GM12878 (cell line): ENCODE data around the gene TANK. TPM values are rescaled to one million over a fixed set of nuclear protein-coding genes. Genes with fewer than 3 reads are reported as not detected.

Experiments used
- ATAC-seq: fragments of 200-7000 bp; cut with Tn5 transposase; 3 replicates; pipeline ENCODE4 v1.9.1; 2020; ENCODE audit warnings: mild to moderate bottlenecking, moderate library complexity
- BruUV-seq: library from RNA; stranded (reverse); fragments of 400-500 nt; replicated peaks from 2 replicates; lab custom pipeline; 2021; lab: Mats Ljungman, UMichigan
- CTCF ChIA-PET: fragments of 300-600 bp; sonication (Branson Sonifier 250); formaldehyde crosslinking; extraction: SDS; loops from one replicate; lab custom pipeline; 2021; ENCODE audit warnings: inconsistent platforms; lab: Yijun Ruan, JAX
- POLR2A ChIA-PET: fragments of 350-600 bp; formaldehyde crosslinking; extraction: SDS; loops from one replicate; lab custom pipeline; 2021; ENCODE audit warnings: inconsistent platforms; lab: Charles Lee
- RAD21 ChIA-PET: fragments of 300-600 bp; sonication (Branson Sonifier 250); formaldehyde crosslinking; loops from one replicate; lab custom pipeline; 2023; ENCODE audit warnings: antibody characterized with exemption; ENCODE audit not compliant: unreplicated experiment; lab: Charles Lee
- SMC1A ChIA-PET: fragments of 300-600 bp; sonication (Branson Sonifier 250); formaldehyde crosslinking; loops from one replicate; lab custom pipeline; 2023; ENCODE audit not compliant: unreplicated experiment, uncharacterized antibody; lab: Charles Lee
- DNase-seq: peaks from one replicate; pipeline ENCODE4 v3.0.0-alpha.2; 2011; ENCODE audit warnings: low read depth, low spot score
- FAIRE-seq: peaks from 3 replicates; lab custom pipeline; 2011; peaks lifted over from hg19 to GRCh38; lab: Jason Lieb, UNC
- H2AFZ ChIP-seq: 2 replicates; pipeline ENCODE4 v1.6.0; 2011; ENCODE audit warnings: low read depth, low read length, control low read depth; ENCODE audit not compliant: control insufficient read depth
- H3K27ac ChIP-seq: 2 replicates; pipeline ENCODE4 v1.5.1; 2011; ENCODE audit warnings: control low read depth; ENCODE audit not compliant: control insufficient read depth, insufficient read depth
- H3K27me3 ChIP-seq, 2 experiments: replicated peaks in 1 of 2; 2 replicates each; pipeline versions ENCODE4 v1.6.0 to v1.6.1; 2011; ENCODE audit warnings: low read length in 1 of 2; ENCODE audit not compliant: control insufficient read depth in 2 of 2, insufficient read depth in 2 of 2
- H3K36me3 ChIP-seq, 2 experiments: 2 replicates each; pipeline ENCODE4 v1.5.1; 2011; ENCODE audit warnings: low read length in 1 of 2; ENCODE audit not compliant: control insufficient read depth in 2 of 2, insufficient read depth in 2 of 2
- H3K4me1 ChIP-seq: 2 replicates; pipeline ENCODE4 v1.6.1; 2011; ENCODE audit warnings: mild to moderate bottlenecking, low read length, moderate library complexity, mixed read lengths; ENCODE audit not compliant: control insufficient read depth, insufficient read depth
- H3K4me2 ChIP-seq: 2 replicates; pipeline ENCODE4 v1.6.0; 2011; ENCODE audit warnings: control low read depth; ENCODE audit not compliant: control insufficient read depth, insufficient read depth
- H3K4me3 ChIP-seq: fragments of 200-600 bp; sonication (generic); 2 replicates; pipeline ENCODE4 v1.5.1; 2016
- H3K79me2 ChIP-seq: 2 replicates; pipeline ENCODE4 v1.6.0; 2011; ENCODE audit warnings: low read length; ENCODE audit not compliant: control insufficient read depth, insufficient read depth
- H3K9ac ChIP-seq: 2 replicates; pipeline ENCODE4 v1.8.0; 2011; ENCODE audit warnings: low read length, control low read depth, mixed read lengths; ENCODE audit not compliant: control insufficient read depth, insufficient read depth
- H3K9me3 ChIP-seq: replicated peaks from 3 replicates; pipeline ENCODE4 v1.5.1; 2011; ENCODE audit warnings: mild to moderate bottlenecking, low read length; ENCODE audit not compliant: control insufficient read depth, insufficient read depth
- H4K20me1 ChIP-seq: 2 replicates; pipeline ENCODE4 v1.6.0; 2011; ENCODE audit not compliant: control insufficient read depth, insufficient read depth
- CHD2 ChIP-seq: IDR thresholded peaks from 2 replicates; pipeline ENCODE4 v1.6.1; 2011; ENCODE audit warnings: low read depth, low read length, improper control_type of control experiment, borderline replicate concordance
- HDGF ChIP-seq: fragments of 450-650 bp; IDR thresholded peaks from 2 replicates; pipeline ENCODE4 v1.6.1; 2016; ENCODE audit warnings: antibody characterized with exemption
- IKZF2 ChIP-seq, 2 experiments: fragments of 450-650 bp; IDR thresholded peaks; 2 replicates each; pipeline ENCODE4 v1.6.1; 2017; ENCODE audit warnings: mild to moderate bottlenecking in 2 of 2, moderate library complexity in 2 of 2
- SIN3A ChIP-seq: IDR thresholded peaks from 2 replicates; pipeline ENCODE4 v1.6.1; 2012; ENCODE audit warnings: low read depth, low read length, improper control_type of control experiment
- WGBS: methylation state at CpG from one replicate; pipeline ENCODE4 v1.1.6; 2016; ENCODE audit warnings: low lambda C conversion rate; ENCODE audit not compliant: insufficient replicate concordance, insufficient coverage; ENCODE audit errors: missing lambda C conversion rate; 5-methylcytosine and 5-hydroxymethylcytosine counted together
- in situ Hi-C: fragments of 300-500 bp; cut with MboI; formaldehyde crosslinking; loops from 9 replicates; pipeline ENCODE4 v1.14.3; 2018; ENCODE audit warnings: mixed read lengths
- intact Hi-C: fragments of 100-400 bp; cut with micrococcal nuclease; formaldehyde crosslinking; loops from one replicate; pipeline ENCODE4 v1.14.2; 2022; ENCODE audit not compliant: unreplicated experiment
- polyA plus RNA-seq, 11 experiments: library from polyadenylated mRNA; depleted of rRNA in 4 of 11; unstranded in 6 of 11; stranded (reverse) in 5 of 11; fragments of >200 nt; fragmentation: Nextera tagmentation in 4 of 11; fragmentation: Illumina TruSeq in 1 of 11; extraction: Ambion mirVana in 4 of 11; extraction: Trizol in 1 of 11; gene quantifications; 1 replicate in 1 of 11; 2 replicates in 10 of 11; pipeline versions ENCODE4 v1.2.1 to v1.2.3, GENCODE V29; 2011 to 2016; ENCODE audit warnings: inconsistent platforms in 2 of 11, missing spikeins in 2 of 11, low read depth in 1 of 11
- total RNA-seq, 4 experiments: library from RNA; depleted of rRNA in 3 of 4; stranded (reverse); fragments of >200 nt in 3 of 4; fragmentation: Illumina TruSeq in 1 of 4; extraction: Trizol in 1 of 4; gene quantifications; 2 replicates each; pipeline versions ENCODE4 v1.2.1 to v1.2.3, GENCODE V29; 2013 to 2021
- TF ChIP-seq, protein P1 (sequence below): fragments of 450-650 bp; IDR thresholded peaks from 2 replicates; pipeline ENCODE4 v1.6.1; 2016; ENCODE audit warnings: mild to moderate bottlenecking, moderate library complexity, borderline replicate concordance
- TF ChIP-seq, protein P2 (sequence below): fragments of 150-350 bp; IDR thresholded peaks from 2 replicates; pipeline ENCODE4 v1.6.1; 2014; ENCODE audit warnings: mild to moderate bottlenecking, low read depth, low read length

Gene TANK
- total and polyA plus RNA-seq, 10 of the 15 experiments (the other 5 are each of a cell fraction or from before 2014, with no cell fraction given) = 48.6 to 127 (median 103) TPM

DNA sequence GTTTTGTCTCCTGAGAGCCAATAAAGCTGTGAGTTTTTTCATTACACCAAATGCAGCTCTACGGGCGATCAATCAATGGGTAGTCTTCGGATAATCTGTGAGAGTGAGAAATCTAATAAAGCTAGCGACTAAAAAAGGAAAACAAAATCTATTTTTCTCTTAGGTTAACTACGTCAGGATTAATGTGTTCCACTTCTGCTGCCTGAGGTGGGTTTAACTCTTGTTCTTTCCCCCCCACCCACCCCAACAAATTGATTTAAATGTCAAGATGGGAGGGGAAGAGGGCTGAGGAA lies 85.0 kb downstream of the TANK start:
- in situ Hi-C loops = no loop called here
- SMC1A ChIA-PET = interaction anchor here (1.1 to 1.8 kb wide), 6 partner anchors 13 to 27 kb away, joined by 3 to 10 read pairs (median 4); no protein-coding TSS in a partner anchor
- H3K27ac ChIP-seq = peak overlapping the region; percentile 84; the same call in 1 of the 2 replicates

More for the DNA sequence above, 85.0 kb downstream of the TANK start:
- H2AFZ ChIP-seq = no peak overlapping the region; the same call in none of the 2 replicates
- intact Hi-C loops = loop anchor here (5.0 kb wide), 1 partner anchor 168 kb away; no protein-coding TSS in a partner anchor
- FAIRE-seq (no peak), ATAC-seq (no peak), DNase-seq (no peak)
- BruUV-seq = no TSS peak
- TF ChIP-seq IKZF2 (IDR thresholded peaks at IDR 0.05) = no peak
- TF ChIP-seq, protein P1, sequence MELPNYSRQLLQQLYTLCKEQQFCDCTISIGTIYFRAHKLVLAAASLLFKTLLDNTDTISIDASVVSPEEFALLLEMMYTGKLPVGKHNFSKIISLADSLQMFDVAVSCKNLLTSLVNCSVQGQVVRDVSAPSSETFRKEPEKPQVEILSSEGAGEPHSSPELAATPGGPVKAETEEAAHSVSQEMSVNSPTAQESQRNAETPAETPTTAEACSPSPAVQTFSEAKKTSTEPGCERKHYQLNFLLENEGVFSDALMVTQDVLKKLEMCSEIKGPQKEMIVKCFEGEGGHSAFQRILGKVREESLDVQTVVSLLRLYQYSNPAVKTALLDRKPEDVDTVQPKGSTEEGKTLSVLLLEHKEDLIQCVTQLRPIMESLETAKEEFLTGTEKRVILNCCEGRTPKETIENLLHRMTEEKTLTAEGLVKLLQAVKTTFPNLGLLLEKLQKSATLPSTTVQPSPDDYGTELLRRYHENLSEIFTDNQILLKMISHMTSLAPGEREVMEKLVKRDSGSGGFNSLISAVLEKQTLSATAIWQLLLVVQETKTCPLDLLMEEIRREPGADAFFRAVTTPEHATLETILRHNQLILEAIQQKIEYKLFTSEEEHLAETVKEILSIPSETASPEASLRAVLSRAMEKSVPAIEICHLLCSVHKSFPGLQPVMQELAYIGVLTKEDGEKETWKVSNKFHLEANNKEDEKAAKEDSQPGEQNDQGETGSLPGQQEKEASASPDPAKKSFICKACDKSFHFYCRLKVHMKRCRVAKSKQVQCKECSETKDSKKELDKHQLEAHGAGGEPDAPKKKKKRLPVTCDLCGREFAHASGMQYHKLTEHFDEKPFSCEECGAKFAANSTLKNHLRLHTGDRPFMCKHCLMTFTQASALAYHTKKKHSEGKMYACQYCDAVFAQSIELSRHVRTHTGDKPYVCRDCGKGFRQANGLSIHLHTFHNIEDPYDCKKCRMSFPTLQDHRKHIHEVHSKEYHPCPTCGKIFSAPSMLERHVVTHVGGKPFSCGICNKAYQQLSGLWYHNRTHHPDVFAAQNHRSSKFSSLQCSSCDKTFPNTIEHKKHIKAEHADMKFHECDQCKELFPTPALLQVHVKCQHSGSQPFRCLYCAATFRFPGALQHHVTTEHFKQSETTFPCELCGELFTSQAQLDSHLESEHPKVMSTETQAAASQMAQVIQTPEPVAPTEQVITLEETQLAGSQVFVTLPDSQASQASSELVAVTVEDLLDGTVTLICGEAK = peak; percentile 83
- TF ChIP-seq, protein P2, sequence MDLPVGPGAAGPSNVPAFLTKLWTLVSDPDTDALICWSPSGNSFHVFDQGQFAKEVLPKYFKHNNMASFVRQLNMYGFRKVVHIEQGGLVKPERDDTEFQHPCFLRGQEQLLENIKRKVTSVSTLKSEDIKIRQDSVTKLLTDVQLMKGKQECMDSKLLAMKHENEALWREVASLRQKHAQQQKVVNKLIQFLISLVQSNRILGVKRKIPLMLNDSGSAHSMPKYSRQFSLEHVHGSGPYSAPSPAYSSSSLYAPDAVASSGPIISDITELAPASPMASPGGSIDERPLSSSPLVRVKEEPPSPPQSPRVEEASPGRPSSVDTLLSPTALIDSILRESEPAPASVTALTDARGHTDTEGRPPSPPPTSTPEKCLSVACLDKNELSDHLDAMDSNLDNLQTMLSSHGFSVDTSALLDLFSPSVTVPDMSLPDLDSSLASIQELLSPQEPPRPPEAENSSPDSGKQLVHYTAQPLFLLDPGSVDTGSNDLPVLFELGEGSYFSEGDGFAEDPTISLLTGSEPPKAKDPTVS = no peak
- TF ChIP-seq CHD2 = no peak
- TF ChIP-seq SIN3A = 0 out of 2 replicates have a peak, but pooled peaks have one; percentile 5
- TF ChIP-seq HDGF = no peak
- ChIA-PET POLR2A (interaction anchor here (0.6 to 2.3 kb wide), 3 partner anchors 10 to 63 kb away, joined by 3 to 7 read pairs (median 4); partner anchors contain the start of gene PSMD14), RAD21 (interaction anchor here (1.0 to 1.8 kb wide), 3 partner anchors 8 to 110 kb away, joined by 3 to 5 read pairs (median 3); no protein-coding TSS in a partner anchor), CTCF (interaction anchor here (3.3 kb wide), 1 partner anchor 22 kb away, joined by 26 read pairs; no protein-coding TSS in a partner anchor)
- no peaks in the 10 kb centered on the region for H3K27me3 ChIP-seq
- peaks cover 16% of the 10 kb centered on the region for H3K79me2 ChIP-seq
- H3K9me3 ChIP-seq = no peaks in the 10 kb centered on the region
- peaks cover 0 to 4% of the 10 kb centered on the region in 2 experiments; a peak in 1 of 4 replicates for H3K36me3 ChIP-seq
- H3K4me2 ChIP-seq = peak overlapping the region; percentile 94
- H3K4me1 ChIP-seq = peaks cover 17% of the 10 kb centered on the region
- no peaks in the 10 kb centered on the region for H4K20me1 ChIP-seq
- peak overlapping the region; percentile 63 for H3K4me3 ChIP-seq
- peak overlapping the region; percentile 81 for H3K9ac ChIP-seq
- WGBS = 0% methylated on average over 5 of the region's 5 CpGs
